C1 segment of cervical spinal cord (tissue), 14 donors: ENCODE data around the gene XYLT1.

Experiments
- DNase-seq, 14 donors: peaks; one replicate each; lab custom pipeline; 2025; lab: John Stamatoyannopoulos, UW

XYLT1 gene

DNA sequence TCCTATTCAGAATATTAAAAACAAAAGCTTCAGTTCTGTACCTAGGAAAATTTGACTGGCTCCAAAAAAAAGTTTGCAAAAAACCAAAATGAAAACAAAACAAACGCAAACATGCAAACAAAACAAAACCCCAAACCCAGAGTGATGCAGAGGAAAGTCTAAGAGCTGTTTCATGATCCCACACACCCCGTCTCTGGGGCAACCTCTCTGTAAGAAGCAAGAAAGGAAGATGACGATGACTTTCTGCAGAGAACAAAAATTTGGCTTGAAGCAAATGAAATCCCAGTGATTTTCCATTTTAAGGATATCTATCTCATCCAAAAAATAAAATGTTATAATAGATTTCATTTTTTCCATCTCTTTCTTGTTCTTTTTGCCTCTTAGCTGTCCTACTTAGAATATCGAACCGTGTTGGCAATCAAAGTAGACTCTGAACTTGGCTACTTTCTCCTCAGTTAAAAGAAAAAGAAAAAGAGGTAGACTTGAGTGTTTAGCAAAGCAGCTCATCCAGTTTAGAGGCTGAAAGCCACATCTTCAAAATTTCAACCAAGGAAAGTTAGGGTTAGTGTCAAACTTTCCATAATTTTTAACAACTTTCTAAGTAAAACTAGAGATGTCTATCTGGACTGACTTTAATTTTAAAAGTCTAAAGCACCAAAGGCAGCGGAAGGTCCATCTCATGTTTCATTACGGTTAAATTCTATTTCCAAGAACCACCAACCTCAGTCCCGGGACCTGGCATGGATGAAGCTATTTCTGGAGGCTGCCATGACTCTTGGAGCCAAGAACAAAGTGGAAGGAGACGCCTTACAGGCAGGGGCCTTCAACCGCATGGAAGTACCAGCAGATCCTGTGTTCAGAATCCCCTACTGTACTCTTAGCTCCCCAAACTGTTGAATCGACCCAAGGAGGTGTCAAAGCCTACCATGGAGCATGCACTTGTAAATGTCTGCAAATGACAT, 180.8 kb downstream of the XYLT1 start:
- no peak for DNase-seq

DNA sequence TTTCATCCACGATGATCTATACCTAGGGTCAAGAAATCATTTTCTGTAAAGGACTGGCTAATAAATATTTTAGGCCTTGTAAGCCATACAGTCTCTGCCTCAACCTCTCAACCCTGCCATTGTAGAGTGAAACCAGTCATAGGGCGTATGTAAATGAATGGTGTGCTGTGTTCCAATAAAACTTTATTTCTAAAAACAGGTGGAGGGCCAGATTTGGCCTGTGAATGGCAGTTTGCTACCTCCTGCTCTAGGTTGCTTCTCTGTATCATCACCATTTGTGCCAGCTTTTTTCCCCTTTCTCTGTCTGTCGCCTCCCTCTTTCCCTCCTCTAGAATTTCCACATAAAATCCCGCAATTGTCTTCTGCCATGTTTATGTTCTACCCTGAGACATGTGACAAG, 181.7 kb downstream of the XYLT1 start:
- no peak for DNase-seq

DNA sequence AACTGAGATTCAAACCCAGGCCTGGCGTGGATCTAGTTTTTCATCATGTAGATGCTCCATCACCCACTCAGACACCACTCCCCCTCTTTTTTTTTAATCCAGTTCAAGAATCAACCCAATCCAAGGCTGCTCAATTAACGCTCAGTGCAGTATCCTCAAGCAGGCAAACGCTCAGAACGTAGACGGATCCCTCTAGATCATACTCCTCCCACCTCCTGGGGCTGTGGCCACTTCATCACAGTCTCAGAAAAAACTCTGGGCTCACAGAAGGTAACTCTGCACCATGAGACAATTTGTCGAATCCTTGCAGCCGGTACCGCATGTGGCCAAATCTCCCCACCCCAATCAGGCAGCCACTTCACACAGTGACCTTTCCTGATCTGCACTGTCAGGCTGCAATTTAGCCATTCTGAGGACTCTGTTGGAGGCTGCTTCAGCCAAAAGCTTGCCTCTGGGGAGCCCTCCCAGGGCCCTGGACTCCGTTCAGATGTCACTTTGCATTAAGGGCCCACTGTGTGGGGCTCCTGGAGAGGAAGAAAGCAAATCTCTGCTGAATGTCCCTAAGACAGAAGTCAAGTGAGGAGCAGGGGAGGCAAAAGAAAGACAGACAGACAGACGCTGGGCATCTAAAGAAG, 183.5 kb downstream of the XYLT1 start:
- no peak for DNase-seq

DNA sequence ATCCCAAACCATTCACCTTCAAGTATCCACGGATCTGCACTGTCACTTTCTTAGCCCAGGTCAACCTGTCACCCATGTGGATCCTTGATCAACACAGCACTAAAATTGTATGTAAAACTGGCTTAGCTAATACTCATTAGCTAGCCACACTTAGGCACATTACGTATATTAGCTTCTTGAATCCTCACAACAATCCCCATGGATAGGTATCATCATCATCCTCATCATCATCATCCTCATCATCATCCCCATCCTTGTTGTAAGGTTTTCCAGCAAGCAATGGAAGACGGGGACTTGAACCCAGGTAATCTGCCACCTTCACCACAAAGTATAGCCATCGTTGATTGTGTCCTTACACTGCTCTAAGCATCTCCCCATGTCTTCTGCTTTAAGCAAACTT, 184.3 kb downstream of the XYLT1 start:
- no peak for DNase-seq

DNA sequence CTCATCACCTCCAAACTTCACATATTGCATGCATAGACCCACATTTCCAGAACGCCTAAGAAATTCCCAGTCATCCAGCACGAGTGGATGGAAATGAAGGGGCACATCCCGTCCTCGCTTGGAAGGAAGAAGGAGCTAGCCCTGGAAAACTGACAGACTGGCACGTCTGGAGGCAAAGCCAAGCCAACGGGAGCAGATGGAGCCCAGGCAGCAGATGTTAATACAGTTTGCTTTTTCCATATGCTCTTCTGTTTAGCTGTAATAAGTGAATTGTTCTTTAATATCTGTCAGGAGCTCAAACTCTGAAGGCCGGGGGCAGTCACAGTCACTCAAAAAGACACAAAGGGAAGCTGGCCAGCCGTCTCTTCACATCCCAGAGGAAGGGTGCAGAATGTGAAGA, 187.7 kb downstream of the XYLT1 start:
- DNase-seq = no peak

DNA sequence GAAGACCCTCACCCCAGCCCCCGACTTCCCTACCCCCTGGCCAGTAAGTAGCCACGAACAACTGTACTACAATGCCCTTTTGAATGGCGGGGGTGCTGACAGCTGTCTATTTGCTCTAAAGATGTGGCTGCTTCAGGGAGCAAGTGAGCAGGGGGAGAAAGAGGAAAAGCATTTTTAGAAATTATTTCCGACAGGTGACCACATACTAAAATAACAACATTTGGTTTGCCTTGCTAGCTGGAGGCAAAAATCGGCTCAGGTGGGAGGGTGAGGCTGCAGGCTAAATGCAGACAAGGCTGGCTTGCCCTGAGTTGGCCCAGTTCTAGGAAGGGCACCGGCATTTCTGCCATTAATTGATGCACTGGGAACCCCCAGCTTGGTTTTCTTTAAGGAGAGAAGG, 188.5 kb downstream of the XYLT1 start:
- no peak for DNase-seq

DNA sequence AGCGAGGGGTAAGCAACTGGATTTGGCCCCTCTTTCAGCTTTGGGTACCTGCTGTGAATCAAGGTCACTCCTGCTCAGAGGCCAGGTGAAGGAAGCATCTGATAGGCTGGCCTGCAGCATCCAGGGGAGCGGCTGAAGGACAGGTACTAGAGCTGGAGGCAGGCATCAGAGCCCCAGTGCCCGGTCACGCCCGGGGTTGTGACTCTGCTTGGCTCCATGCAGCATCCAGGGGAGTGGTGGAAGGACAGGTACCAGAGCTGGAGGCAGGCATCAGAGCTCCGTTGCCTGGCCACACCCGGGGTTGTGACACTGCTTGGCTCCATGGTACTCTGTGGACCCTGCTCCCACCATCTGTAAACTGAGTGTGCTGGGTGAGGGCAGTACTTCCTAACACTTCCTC, 189.7 kb downstream of the XYLT1 start:
- no peak for DNase-seq

DNA sequence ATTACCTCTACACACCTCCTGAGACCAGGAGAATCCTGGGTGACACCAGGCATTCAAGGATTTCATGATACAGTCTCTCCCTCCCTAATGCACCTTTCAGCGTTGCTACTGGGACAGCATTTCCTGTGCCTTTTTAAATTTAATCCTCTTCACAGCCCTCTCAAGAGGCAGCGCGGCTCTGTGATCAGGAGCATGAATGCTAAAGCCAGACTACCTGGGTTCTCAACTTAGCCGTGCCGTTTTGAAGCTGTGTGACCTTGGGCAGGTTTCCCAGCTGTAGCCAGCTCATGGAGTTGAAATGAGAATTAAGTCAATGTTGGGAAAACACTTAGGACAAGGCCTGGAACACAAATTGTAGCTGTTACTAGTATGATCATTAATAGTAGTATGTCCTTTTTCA, 191.8 kb downstream of the XYLT1 start:
- no peak for DNase-seq

DNA sequence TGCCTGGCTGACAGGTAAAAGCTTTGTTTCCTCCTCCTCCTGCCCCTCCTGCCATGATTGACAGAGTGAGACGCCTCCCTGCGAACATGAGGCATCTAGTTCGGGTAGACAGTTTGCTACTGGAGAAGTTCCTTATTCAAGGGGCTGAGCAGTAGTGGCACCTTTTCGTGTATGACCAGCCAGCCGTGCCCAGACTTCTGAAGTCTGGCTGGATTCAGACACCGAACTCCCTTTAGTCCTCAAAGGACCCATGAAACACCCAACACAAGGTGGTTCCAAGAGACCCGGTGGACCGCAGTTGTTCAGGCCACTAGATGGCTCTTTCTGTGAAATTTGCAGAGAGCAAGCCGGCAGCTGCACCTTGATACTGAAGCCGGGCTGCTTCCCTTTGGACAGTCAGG, 192.8 kb downstream of the XYLT1 start:
- peak in 7 of 14 donors; percentile 3 to 26 (median 10) for DNase-seq

DNA sequence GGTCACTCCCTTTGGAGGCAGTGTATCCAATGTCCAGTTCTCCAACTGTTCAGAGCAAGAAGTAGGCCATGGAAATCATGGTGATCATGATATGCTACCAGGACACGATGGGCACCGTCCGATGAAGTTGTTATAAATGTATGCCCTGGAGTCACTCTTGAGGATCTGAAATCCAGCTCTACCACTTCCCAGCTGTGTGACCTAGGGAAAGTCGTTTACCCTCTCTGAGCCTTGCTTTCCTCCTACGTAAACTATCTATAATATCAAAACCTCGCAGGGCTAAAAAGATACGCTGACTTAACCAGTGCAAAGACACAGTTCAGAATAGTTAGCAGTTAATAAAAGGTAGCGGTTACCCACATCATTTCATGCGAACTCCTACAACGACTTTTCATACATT, 194.2 kb downstream of the XYLT1 start:
- DNase-seq = no peak

DNA sequence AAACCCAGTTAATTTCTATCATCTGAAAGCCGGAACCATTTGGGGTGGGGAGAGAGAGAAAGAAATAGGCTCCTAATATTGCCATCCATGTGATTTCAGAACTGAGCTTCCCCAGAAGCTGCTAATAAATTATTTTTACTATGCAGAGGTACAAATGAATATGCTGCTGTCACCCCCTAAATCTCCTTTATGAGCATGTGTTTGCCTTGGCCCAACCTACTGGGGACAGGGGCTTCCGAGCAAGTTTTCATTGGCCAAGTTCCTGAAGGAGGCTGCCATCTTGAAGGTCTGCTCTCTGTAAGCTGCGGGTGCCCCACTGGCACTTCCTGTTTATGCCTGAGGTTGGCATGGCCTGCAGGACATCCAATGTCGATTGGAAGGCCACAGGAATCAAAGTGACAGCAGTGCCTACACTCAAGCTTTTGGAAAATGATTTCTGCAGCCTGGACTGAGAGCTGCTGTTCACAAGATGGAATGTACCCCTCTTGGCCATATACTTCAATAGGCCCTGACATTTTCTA, 194.7 kb downstream of the XYLT1 start:
- DNase-seq = no peak

DNA sequence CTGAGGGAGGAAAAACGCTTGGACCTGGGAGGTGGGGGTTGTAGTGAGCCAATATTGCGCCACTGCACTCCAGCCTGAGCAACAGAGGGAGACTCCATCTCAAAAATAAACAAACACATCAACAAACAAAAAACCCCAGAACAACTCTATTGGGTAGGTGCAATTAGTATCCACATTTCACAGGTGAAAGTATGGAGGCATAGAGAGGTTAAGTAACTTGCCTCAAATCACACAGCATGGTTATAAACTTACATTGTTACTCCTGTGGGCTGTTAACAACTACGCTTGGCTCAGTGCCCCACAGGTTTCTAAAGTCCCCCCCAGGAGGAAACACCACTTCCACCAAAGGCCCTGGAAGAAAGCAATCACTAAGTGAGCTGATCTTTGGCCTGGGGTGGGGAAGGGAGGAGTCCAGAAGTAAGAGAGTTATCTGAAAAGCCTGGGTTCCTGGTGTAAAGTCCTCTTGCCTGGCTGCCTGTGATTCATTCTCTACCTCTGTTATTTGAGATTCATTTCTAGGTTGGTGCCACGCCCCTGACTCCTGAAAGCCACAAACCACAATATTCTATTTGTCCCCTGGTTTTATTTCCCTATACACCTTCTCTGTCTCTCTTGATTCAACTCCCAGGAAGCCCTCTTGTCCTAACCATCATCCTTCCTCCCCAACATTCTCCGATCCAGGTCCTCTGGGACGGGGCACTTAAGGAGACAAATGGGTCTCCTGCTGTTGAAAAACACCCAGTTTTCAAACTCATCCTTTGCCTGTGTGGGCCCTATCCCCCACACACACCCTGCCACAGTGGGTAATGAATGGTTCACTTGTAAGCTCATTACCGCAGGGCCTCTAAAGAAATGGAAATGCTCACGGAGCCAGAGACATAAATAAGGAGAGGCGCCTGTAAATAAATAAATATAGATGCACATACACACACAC, 195.4 kb downstream of the XYLT1 start:
- DNase-seq = no peak

DNA sequence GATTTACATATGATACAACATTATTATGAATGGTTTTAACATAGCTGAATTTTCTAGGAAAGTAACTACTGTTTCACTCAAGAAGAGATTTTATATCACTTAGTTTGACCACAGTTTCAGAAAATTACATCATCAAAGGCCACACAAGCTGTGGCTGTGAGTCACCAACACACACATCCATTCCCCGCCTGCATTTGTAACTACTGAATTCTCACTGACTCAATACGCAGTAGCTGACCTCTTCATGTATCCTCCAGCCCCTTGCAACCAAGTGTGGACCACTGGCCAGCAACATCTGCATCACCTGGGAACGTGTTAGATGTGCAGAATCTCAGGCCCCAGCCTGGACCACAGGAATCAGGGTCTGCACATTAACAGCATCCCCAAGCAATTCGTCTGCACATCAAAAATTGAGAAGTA, 197.6 kb downstream of the XYLT1 start:
- DNase-seq = peak in 1 of 14 donors; percentile 6

DNA sequence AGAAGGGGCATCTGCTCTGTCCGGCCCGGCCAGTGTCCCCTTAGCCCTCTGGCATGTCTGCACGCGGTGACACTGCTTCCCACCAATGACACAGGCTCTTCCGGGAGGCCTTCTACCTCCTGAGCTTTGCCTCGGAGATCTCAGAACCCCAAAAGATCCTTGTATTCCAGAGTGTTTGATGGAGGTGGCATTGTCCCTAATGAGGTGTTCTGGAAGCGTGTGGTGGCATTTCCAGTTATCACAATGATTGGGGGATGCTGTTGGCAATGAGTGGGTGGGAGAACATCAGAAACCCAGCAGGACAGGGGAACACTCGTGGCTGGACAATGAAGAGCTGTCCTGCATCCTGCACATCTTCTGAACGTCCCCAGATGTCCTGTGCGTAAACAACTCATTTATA, 198.0 kb downstream of the XYLT1 start:
- DNase-seq = no peak

DNA sequence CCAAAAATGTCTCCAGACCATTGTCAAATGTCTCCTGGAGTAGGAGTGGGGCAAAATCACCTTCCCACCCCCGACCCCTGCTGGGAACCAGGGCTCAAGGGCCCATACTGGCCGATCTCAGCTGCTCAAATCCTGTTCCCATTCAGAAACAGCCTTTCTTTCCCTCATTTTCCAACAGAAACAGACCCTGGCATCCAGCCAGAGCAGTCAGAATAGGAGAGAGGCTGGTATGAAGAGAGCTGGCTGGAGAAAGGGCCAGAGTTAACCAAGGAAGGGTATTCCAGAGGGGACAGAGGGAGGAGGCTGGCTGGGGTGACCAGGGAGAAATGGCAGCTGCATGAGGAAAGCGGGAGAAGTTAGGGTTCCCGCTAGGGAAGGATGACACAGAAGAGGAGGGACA, 199.1 kb downstream of the XYLT1 start:
- DNase-seq = peak in 9 of 14 donors; percentile 10 to 53 (median 23)

DNA sequence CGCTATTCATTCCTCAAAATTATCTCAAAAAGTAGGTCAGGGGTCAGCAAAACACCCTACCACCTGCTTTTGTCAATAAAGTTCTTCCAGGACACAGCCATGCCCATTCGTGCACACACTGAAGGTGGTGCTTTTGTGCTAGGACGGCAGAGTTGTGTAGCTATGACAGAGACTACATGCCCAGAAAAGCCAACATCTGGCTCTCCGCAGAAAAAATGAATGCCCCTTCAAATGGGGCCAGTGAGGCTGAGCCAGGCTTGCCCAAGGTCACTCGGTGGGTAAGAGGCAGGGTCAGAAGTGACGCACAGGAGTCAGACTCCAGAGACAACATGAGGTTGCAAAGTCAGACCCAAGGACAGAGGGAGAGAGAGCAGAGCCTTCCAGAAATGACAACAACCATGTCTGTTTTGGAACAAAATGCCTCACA, 200.1 kb downstream of the XYLT1 start:
- DNase-seq = peak in 2 of 14 donors; percentile 4 to 12

DNA sequence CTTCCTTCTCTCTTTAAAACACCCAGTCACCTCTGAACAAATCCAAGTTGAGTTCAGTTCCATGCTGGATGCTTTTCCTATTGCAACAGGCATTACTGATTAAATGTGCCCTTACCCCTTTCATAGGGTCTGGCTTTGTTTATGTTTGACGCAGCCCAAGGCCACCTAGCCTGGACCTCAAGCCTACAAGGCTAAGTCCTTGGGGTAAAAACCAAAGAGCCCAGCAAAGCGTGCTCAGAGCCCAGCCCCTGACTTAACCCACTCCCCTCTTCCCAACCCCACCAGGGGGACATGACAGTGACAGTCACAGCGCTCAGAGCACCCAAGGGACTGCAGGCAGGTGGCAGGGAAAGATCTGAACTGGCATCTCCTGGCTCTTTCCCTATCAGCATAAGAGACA, 200.6 kb downstream of the XYLT1 start:
- no peak for DNase-seq

DNA sequence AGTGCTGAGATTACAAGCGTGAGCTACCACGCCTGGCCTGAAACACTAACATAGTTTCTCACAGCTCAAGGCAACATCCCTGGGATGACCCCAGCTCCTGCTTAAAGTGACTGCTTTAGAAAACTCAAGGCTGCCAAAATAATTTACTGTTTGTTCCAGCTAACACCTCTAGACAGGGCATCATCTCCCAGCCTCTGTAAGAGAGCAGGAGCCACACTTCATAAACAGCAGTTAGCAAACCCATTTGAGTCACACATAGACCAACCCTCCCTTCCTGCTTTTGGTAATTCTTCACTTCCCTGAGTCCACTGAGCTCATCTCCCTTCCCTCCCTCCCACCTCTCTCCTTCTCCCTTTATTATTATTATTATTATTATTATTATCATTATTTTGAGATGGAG, 201.3 kb downstream of the XYLT1 start:
- no peak for DNase-seq

DNA sequence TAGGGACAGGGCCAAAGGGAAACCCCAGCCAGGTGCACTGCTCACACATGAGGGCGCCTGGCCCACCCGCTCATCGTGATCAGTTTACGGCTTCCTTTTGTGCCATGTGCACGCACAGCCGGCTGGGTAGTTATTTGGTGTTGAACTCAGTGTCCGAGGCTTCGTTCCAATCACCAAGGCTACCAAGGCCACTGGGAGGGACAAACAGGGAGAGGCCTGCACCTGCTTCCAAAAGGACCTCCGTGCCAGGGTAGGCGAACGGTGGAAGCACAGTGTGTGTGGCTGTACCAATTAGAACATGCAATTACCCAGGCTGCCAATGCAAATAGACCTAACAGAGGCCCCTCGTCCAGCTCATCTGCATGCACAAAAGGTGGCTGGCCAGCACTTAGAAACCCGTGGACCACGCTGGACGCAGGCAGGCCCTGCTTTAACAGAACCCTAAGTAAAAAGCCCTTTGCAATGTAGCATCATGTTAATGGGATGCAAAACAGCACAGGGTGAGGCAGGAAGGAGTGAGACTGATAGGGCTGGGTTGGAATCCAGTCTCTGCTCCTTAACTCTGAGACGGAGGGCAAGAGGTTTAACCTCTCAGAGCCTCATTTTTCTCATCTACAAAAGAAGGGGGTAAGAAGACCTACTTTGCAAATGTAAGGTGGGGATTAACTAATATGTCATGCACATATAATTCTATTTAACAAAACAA, 204.0 kb downstream of the XYLT1 start:
- DNase-seq = peak in 9 of 14 donors; percentile 7 to 74 (median 35)

DNA sequence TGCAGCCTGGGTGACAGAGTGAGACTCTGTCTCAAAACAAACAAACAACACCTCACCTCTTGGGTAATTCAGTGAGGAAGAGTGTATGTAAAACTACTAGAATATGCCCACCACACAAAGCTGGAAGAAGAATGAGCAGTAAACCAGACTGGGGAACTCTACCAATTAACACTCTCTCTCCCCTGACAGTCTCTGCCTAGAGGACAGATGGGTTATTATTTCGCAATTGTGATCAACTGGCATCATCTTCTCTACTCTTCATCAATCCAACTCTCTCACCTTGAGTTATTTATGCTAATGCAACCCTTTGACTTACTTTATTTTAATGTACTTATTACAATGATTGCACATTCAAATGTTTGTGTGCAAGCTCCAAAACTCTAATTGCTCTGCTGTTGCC, 205.6 kb downstream of the XYLT1 start:
- DNase-seq = no peak
